Measurements from ENCODE around the gene KL.
A peak's percentile ranks its signal among the peaks of the same experiment; 100 is the strongest.

The KL gene

GRCh38 chr13:33006638-33007037 lies 9.6 kb upstream of the KL start:
- Histone ChIP-seq H3K9me3 (ENCODE audit: low read length) (no peaks in the 10 kb centered on the region), H3K4me1 (ENCODE audit: insufficient read depth, low read length) (no peaks in the 10 kb centered on the region), H3K27ac (ENCODE audit: low read depth, low read length) (no peak overlapping the region), H3K4me3 (ENCODE audit: low read depth in 1 of 2, low read length in 2 of 2) (no peak overlapping the region), H3K9ac (ENCODE audit: low read length) (no peak overlapping the region), H3K36me3 (ENCODE audit: insufficient read depth, low read length) (no peaks in the 10 kb centered on the region), H3K27me3 (ENCODE audit: control insufficient read depth in 1 of 2, insufficient read depth in 2 of 2, low read length in 2 of 2) (no peaks in the 10 kb centered on the region)

GRCh38 chr13:33007237-33007636 lies 9.0 kb upstream of the KL start:
- Histone ChIP-seq H3K4me3 (ENCODE audit: low read depth in 1 of 2, low read length in 2 of 2) (no peak overlapping the region), H3K27me3 (ENCODE audit: control insufficient read depth in 1 of 2, insufficient read depth in 2 of 2, low read length in 2 of 2) (no peaks in the 10 kb centered on the region), H3K27ac (ENCODE audit: low read depth, low read length) (no peak overlapping the region), H3K9me3 (ENCODE audit: low read length) (no peaks in the 10 kb centered on the region), H3K36me3 (ENCODE audit: insufficient read depth, low read length) (no peaks in the 10 kb centered on the region), H3K4me1 (ENCODE audit: insufficient read depth, low read length) (no peaks in the 10 kb centered on the region), H3K9ac (ENCODE audit: low read length) (no peak overlapping the region)

GRCh38 chr13:33007950-33008349 lies 8.3 kb upstream of the KL start:
- no peaks in the 10 kb centered on the region for H3K27me3 ChIP-seq (ENCODE audit: control insufficient read depth in 1 of 2, insufficient read depth in 2 of 2, low read length in 2 of 2)
- H3K36me3 ChIP-seq (ENCODE audit: insufficient read depth, low read length), result no peaks in the 10 kb centered on the region
- no peak overlapping the region for H3K4me3 ChIP-seq (ENCODE audit: low read depth in 1 of 2, low read length in 2 of 2)
- H3K9me3 ChIP-seq (ENCODE audit: low read length), result no peaks in the 10 kb centered on the region
- no peaks in the 10 kb centered on the region for H3K4me1 ChIP-seq (ENCODE audit: insufficient read depth, low read length)
- no peak overlapping the region for H3K9ac ChIP-seq (ENCODE audit: low read length)
- no peak overlapping the region for H3K27ac ChIP-seq (ENCODE audit: low read depth, low read length)

- no peaks in the 10 kb centered on the region for H3K4me1 ChIP-seq (ENCODE audit: insufficient read depth, low read length)
- H3K9me3 ChIP-seq (ENCODE audit: low read length), result no peaks in the 10 kb centered on the region
- H3K27me3 ChIP-seq (ENCODE audit: control insufficient read depth in 1 of 2, insufficient read depth in 2 of 2, low read length in 2 of 2), result no peaks in the 10 kb centered on the region
- no peaks in the 10 kb centered on the region for H3K36me3 ChIP-seq (ENCODE audit: insufficient read depth, low read length)
- H3K4me3 ChIP-seq (ENCODE audit: low read depth in 1 of 2, low read length in 2 of 2), result no peak overlapping the region
- H3K9ac ChIP-seq (ENCODE audit: low read length), result no peak overlapping the region
- no peak overlapping the region for H3K27ac ChIP-seq (ENCODE audit: low read depth, low read length)
Measured at GRCh38 chr13:33008946-33009722, 7.1 kb upstream of the KL start.

- Histone ChIP-seq H3K36me3 (ENCODE audit: insufficient read depth, low read length) (no peaks in the 10 kb centered on the region), H3K9me3 (ENCODE audit: low read length) (no peaks in the 10 kb centered on the region), H3K9ac (ENCODE audit: low read length) (no peak overlapping the region), H3K27me3 (ENCODE audit: control insufficient read depth in 1 of 2, insufficient read depth in 2 of 2, low read length in 2 of 2) (no peaks in the 10 kb centered on the region), H3K27ac (ENCODE audit: low read depth, low read length) (no peak overlapping the region), H3K4me3 (ENCODE audit: low read depth in 1 of 2, low read length in 2 of 2) (no peak overlapping the region), H3K4me1 (ENCODE audit: insufficient read depth, low read length) (no peaks in the 10 kb centered on the region)
Measured at GRCh38 chr13:33011828-33012470, 4.3 kb upstream of the KL start.

GRCh38 chr13:33014291-33014690 lies 1.9 kb upstream of the KL start:
- Histone ChIP-seq H3K27ac (ENCODE audit: low read depth, low read length) (no peak overlapping the region), H3K36me3 (ENCODE audit: insufficient read depth, low read length) (no peaks in the 10 kb centered on the region), H3K9ac (ENCODE audit: low read length) (no peak overlapping the region), H3K4me3 (ENCODE audit: low read depth in 1 of 2, low read length in 2 of 2) (no peak overlapping the region), H3K27me3 (ENCODE audit: control insufficient read depth in 1 of 2, insufficient read depth in 2 of 2, low read length in 2 of 2) (no peaks in the 10 kb centered on the region), H3K4me1 (ENCODE audit: insufficient read depth, low read length) (no peaks in the 10 kb centered on the region), H3K9me3 (ENCODE audit: low read length) (no peaks in the 10 kb centered on the region)

- peak overlapping the region in 1 of 2 donors; percentile 33 for H3K4me3 ChIP-seq (ENCODE audit: low read depth in 1 of 2, low read length in 2 of 2)
- no peaks in the 10 kb centered on the region for H3K27me3 ChIP-seq (ENCODE audit: control insufficient read depth in 1 of 2, insufficient read depth in 2 of 2, low read length in 2 of 2)
- no peak overlapping the region for H3K27ac ChIP-seq (ENCODE audit: low read depth, low read length)
- no peaks in the 10 kb centered on the region for H3K4me1 ChIP-seq (ENCODE audit: insufficient read depth, low read length)
- H3K9me3 ChIP-seq (ENCODE audit: low read length), result no peaks in the 10 kb centered on the region
- H3K36me3 ChIP-seq (ENCODE audit: insufficient read depth, low read length), result no peaks in the 10 kb centered on the region
- no peak overlapping the region for H3K9ac ChIP-seq (ENCODE audit: low read length)
Measured at GRCh38 chr13:33015241-33015668, 968 bp upstream of the KL start.

GRCh38 chr13:33015791-33016323 lies 366 bp upstream of the KL start:
- H3K4me3 ChIP-seq (ENCODE audit: low read depth in 1 of 2, low read length in 2 of 2), result peak overlapping the region; percentile 33 to 75
- peak overlapping the region; percentile 19 for H3K27ac ChIP-seq (ENCODE audit: low read depth, low read length)
- no peaks in the 10 kb centered on the region for H3K4me1 ChIP-seq (ENCODE audit: insufficient read depth, low read length)
- no peaks in the 10 kb centered on the region for H3K36me3 ChIP-seq (ENCODE audit: insufficient read depth, low read length)
- H3K9me3 ChIP-seq (ENCODE audit: low read length), result no peaks in the 10 kb centered on the region
- H3K27me3 ChIP-seq (ENCODE audit: control insufficient read depth in 1 of 2, insufficient read depth in 2 of 2, low read length in 2 of 2), result no peaks in the 10 kb centered on the region
- no peak overlapping the region for H3K9ac ChIP-seq (ENCODE audit: low read length)

- no peaks in the 10 kb centered on the region for H3K36me3 ChIP-seq (ENCODE audit: insufficient read depth, low read length)
- no peaks in the 10 kb centered on the region for H3K27me3 ChIP-seq (ENCODE audit: control insufficient read depth in 1 of 2, insufficient read depth in 2 of 2, low read length in 2 of 2)
- no peak overlapping the region for H3K9ac ChIP-seq (ENCODE audit: low read length)
- H3K4me1 ChIP-seq (ENCODE audit: insufficient read depth, low read length), result no peaks in the 10 kb centered on the region
- peak overlapping the region; percentile 30 to 43 for H3K4me3 ChIP-seq (ENCODE audit: low read depth in 1 of 2, low read length in 2 of 2)
- H3K9me3 ChIP-seq (ENCODE audit: low read length), result no peaks in the 10 kb centered on the region
- H3K27ac ChIP-seq (ENCODE audit: low read depth, low read length), result peak overlapping the region; percentile 73
Measured at GRCh38 chr13:33017323-33017929, 1.2 kb downstream of the KL start.

GRCh38 chr13:33018886-33019285 lies 2.7 kb downstream of the KL start:
- H3K27ac ChIP-seq (ENCODE audit: low read depth, low read length), result no peak overlapping the region
- no peaks in the 10 kb centered on the region for H3K27me3 ChIP-seq (ENCODE audit: control insufficient read depth in 1 of 2, insufficient read depth in 2 of 2, low read length in 2 of 2)

GRCh38 chr13:33022986-33023385 lies 6.8 kb downstream of the KL start:
- H3K4me1 ChIP-seq (ENCODE audit: insufficient read depth, low read length), result no peaks in the 10 kb centered on the region
- H3K9me3 ChIP-seq (ENCODE audit: low read length), result no peaks in the 10 kb centered on the region
- no peak overlapping the region for H3K4me3 ChIP-seq (ENCODE audit: low read depth in 1 of 2, low read length in 2 of 2)
- no peaks in the 10 kb centered on the region for H3K27me3 ChIP-seq (ENCODE audit: control insufficient read depth in 1 of 2, insufficient read depth in 2 of 2, low read length in 2 of 2)
- H3K36me3 ChIP-seq (ENCODE audit: insufficient read depth, low read length), result no peaks in the 10 kb centered on the region
- no peak overlapping the region for H3K9ac ChIP-seq (ENCODE audit: low read length)
- H3K27ac ChIP-seq (ENCODE audit: low read depth, low read length), result no peak overlapping the region

More at GRCh38 chr13:33018886-33019285, 2.7 kb downstream of the KL start:
- Histone ChIP-seq H3K4me3 (ENCODE audit: low read depth in 1 of 2, low read length in 2 of 2) (no peak overlapping the region), H3K36me3 (ENCODE audit: insufficient read depth, low read length) (no peaks in the 10 kb centered on the region), H3K9me3 (ENCODE audit: low read length) (no peaks in the 10 kb centered on the region), H3K4me1 (ENCODE audit: insufficient read depth, low read length) (no peaks in the 10 kb centered on the region), H3K9ac (ENCODE audit: low read length) (no peak overlapping the region)

Measured in muscle layer of colon (tissue), 2 donors.